OCI-LY3 (cell line): ENCODE data around the gene NKX1-2.

Experiments
- H2AFZ ChIP-seq: fragments of 200-600, 300-600 bp; shearing (Covaris generic); 2 replicates; pipeline ENCODE4 v1.6.0; 2014; ENCODE audit warnings: antibody characterized with exemption, low read depth, low read length
- H3K27ac ChIP-seq: fragments of 200-600, 300-600 bp; sonication (generic); 2 replicates; pipeline ENCODE4 v1.5.1; 2014; ENCODE audit warnings: mild to moderate bottlenecking, low read length, moderate library complexity, mixed read lengths
- H3K27me3 ChIP-seq: fragments of 200-600, 300-600 bp; sonication (generic); 2 replicates; pipeline ENCODE4 v1.6.1; 2014; ENCODE audit warnings: low read depth, low read length, mixed read lengths
- H3K36me3 ChIP-seq: fragments of 200-600, 300-600 bp; sonication (generic); replicated peaks from 2 replicates; pipeline ENCODE3; 2014; ENCODE audit warnings: low read depth, low read length, mixed read lengths
- H3K4me1 ChIP-seq: fragments of 300-600, 200-600 bp; sonication (generic); 2 replicates; pipeline ENCODE4 v1.6.1; 2014; ENCODE audit warnings: low read length, mixed read lengths
- H3K4me2 ChIP-seq: fragments of 200-600, 300-600 bp; sonication (generic); 2 replicates; pipeline ENCODE4 v1.6.1; 2014; ENCODE audit warnings: low read length, mixed read lengths
- H3K4me3 ChIP-seq: fragments of 300-600, 200-600 bp; sonication (generic); 2 replicates; pipeline ENCODE4 v1.5.1; 2014; ENCODE audit warnings: antibody characterized with exemption, mild to moderate bottlenecking, low read length, moderate library complexity
- H3K79me2 ChIP-seq: fragments of 300-600, 200-600 bp; shearing (Covaris generic); 2 replicates; pipeline ENCODE4 v1.6.1; 2014; ENCODE audit warnings: mild to moderate bottlenecking, low read length, mixed read lengths
- H3K9ac ChIP-seq: fragments of 300-600, 200-600 bp; shearing (Covaris generic); 2 replicates; pipeline ENCODE4 v1.6.0; 2014; ENCODE audit warnings: mild to moderate bottlenecking, low read length, moderate library complexity
- H3K9me3 ChIP-seq: fragments of 200-600, 300-600 bp; shearing (Covaris generic); 2 replicates; pipeline ENCODE4 v1.6.1; 2014; ENCODE audit warnings: low read length, mixed read lengths; ENCODE audit not compliant: insufficient read depth
- H4K20me1 ChIP-seq: fragments of 200-600, 300-600 bp; sonication (generic); 2 replicates; pipeline ENCODE4 v1.6.1; 2016; ENCODE audit warnings: low read length, mixed read lengths; ENCODE audit not compliant: insufficient read depth
- EZH2phosphoT487 ChIP-seq: fragments of 200-600 bp; shearing (Covaris generic); IDR thresholded peaks from 2 replicates; pipeline ENCODE4 v1.6.1; 2018; ENCODE audit warnings: antibody characterized with exemption, mixed run types, low read depth
- TF ChIP-seq, protein P1 (sequence below): fragments of 200-600, 300-600 bp; sonication (generic); IDR thresholded peaks from 2 replicates; pipeline ENCODE4 v1.5.1; 2014; ENCODE audit warnings: antibody characterized with exemption, low read length, low read depth

Gene NKX1-2

GRCh38 chr10:124476043-124476725 lies 26.3 kb upstream of the NKX1-2 start:
- Histone ChIP-seq H4K20me1 (no peaks in the 10 kb centered on the region), H2AFZ (no peak overlapping the region), H3K4me3 (no peak overlapping the region), H3K79me2 (no peaks in the 10 kb centered on the region), H3K9ac (no peak overlapping the region), H3K4me1 (no peaks in the 10 kb centered on the region), H3K4me2 (no peak overlapping the region), H3K36me3 (no peaks in the 10 kb centered on the region), H3K27me3 (no peaks in the 10 kb centered on the region), H3K9me3 (no peaks in the 10 kb centered on the region), H3K27ac (no peak overlapping the region)
- no peak for TF ChIP-seq EZH2phosphoT487
- TF ChIP-seq, protein P1, sequence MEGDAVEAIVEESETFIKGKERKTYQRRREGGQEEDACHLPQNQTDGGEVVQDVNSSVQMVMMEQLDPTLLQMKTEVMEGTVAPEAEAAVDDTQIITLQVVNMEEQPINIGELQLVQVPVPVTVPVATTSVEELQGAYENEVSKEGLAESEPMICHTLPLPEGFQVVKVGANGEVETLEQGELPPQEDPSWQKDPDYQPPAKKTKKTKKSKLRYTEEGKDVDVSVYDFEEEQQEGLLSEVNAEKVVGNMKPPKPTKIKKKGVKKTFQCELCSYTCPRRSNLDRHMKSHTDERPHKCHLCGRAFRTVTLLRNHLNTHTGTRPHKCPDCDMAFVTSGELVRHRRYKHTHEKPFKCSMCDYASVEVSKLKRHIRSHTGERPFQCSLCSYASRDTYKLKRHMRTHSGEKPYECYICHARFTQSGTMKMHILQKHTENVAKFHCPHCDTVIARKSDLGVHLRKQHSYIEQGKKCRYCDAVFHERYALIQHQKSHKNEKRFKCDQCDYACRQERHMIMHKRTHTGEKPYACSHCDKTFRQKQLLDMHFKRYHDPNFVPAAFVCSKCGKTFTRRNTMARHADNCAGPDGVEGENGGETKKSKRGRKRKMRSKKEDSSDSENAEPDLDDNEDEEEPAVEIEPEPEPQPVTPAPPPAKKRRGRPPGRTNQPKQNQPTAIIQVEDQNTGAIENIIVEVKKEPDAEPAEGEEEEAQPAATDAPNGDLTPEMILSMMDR: no peak

- Histone ChIP-seq H3K4me1 (no peaks in the 10 kb centered on the region), H3K36me3 (no peaks in the 10 kb centered on the region), H3K4me3 (no peak overlapping the region), H3K79me2 (no peaks in the 10 kb centered on the region), H3K27me3 (no peaks in the 10 kb centered on the region), H2AFZ (no peak overlapping the region), H3K4me2 (no peak overlapping the region), H3K9ac (no peak overlapping the region), H4K20me1 (no peaks in the 10 kb centered on the region), H3K27ac (no peak overlapping the region), H3K9me3 (no peaks in the 10 kb centered on the region)
- TF ChIP-seq, protein P1: no peak
- TF ChIP-seq EZH2phosphoT487: no peak
These were observed 24.8 kb upstream of the NKX1-2 start for GRCh38 chr10:124474514-124475070.

DNA sequence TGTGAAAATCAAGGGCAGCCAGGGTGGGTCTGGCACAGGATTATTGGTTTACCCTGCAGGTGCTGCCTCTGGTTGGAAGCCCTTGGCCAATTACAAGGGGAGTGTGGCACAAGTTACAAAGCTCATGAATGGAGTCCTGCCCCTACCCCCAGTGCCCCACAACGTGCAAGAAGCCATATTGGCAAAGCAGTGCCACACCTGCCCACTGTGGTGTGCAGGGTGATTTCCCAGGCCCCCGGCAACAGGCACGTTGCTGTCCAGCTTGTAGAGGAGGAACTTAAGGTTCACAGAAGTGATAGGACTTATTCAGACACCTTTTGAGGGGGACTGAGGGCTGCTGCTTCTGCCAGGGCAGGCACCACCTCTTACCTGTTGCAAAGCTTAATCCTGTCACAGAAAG lies 23.2 kb upstream of the NKX1-2 start:
- no peak overlapping the region for H3K4me2 ChIP-seq
- no peaks in the 10 kb centered on the region for H3K4me1 ChIP-seq
- no peaks in the 10 kb centered on the region for H3K9me3 ChIP-seq
- no peak overlapping the region for H3K9ac ChIP-seq
- no peaks in the 10 kb centered on the region for H3K36me3 ChIP-seq
- H3K27me3 ChIP-seq: no peaks in the 10 kb centered on the region
- H3K27ac ChIP-seq: no peak overlapping the region
- no peaks in the 10 kb centered on the region for H4K20me1 ChIP-seq
- H3K4me3 ChIP-seq: no peak overlapping the region
- H3K79me2 ChIP-seq: no peaks in the 10 kb centered on the region
- no peak overlapping the region for H2AFZ ChIP-seq
- TF ChIP-seq EZH2phosphoT487: no peak
- TF ChIP-seq, protein P1: no peak

GRCh38 chr10:124472071-124472470 lies 22.2 kb upstream of the NKX1-2 start:
- Histone ChIP-seq H3K27ac (no peak overlapping the region), H3K36me3 (no peaks in the 10 kb centered on the region), H3K4me2 (no peak overlapping the region), H3K79me2 (no peaks in the 10 kb centered on the region), H4K20me1 (no peaks in the 10 kb centered on the region), H3K4me1 (no peaks in the 10 kb centered on the region), H3K9me3 (no peaks in the 10 kb centered on the region), H3K27me3 (no peaks in the 10 kb centered on the region), H2AFZ (no peak overlapping the region), H3K9ac (no peak overlapping the region), H3K4me3 (no peak overlapping the region)
- TF ChIP-seq, protein P1: no peak
- TF ChIP-seq EZH2phosphoT487: no peak
